Measurements from ENCODE around the gene ZNF608. TPM values are rescaled to one million over a fixed set of nuclear protein-coding genes. Genes with fewer than 3 reads are reported as not detected.
A peak's percentile ranks its signal among the peaks of the same experiment; 100 is the strongest.

The ZNF608 gene
- total RNA-seq, 1 donor from 2014 or later: 20.6 TPM

- H3K4me1 ChIP-seq: peaks cover 41% of the 10 kb centered on the region
- H3K4me3 ChIP-seq: no peak overlapping the region
- intact Hi-C loops (cut with DNase I): no loop called here
- no peak for DNase-seq (ENCODE audit: extremely low spot score in 2 of 2)
- H3K36me3 ChIP-seq: no peaks in the 10 kb centered on the region
- no peaks in the 10 kb centered on the region for H3K9me3 ChIP-seq
- TF ChIP-seq POLR2A (IDR thresholded peaks at IDR 0.05): no peak
- TF ChIP-seq CTCF (IDR thresholded peaks at IDR 0.05): no peak
- no peak for TF ChIP-seq POLR2AphosphoS5 (IDR thresholded peaks at IDR 0.05; ENCODE audit: insufficient read depth in 1 of 2, low read depth in 1 of 2)
- peak overlapping the region; percentile 63 for H3K27ac ChIP-seq
- H3K27me3 ChIP-seq: no peaks in the 10 kb centered on the region
Measured at GRCh38 chr5:124697933-124698591, 48.4 kb downstream of the ZNF608 start.

GRCh38 chr5:124697501-124697900 is 48.9 kb downstream of the ZNF608 start:
- no peaks in the 10 kb centered on the region for H3K27me3 ChIP-seq
- no peaks in the 10 kb centered on the region for H3K9me3 ChIP-seq
- H3K36me3 ChIP-seq: no peaks in the 10 kb centered on the region
- H3K4me1 ChIP-seq: peaks cover 36% of the 10 kb centered on the region
- H3K4me3 ChIP-seq: no peak overlapping the region
- peak overlapping the region; percentile 63 for H3K27ac ChIP-seq
- TF ChIP-seq CTCF (IDR thresholded peaks at IDR 0.05): no peak
- intact Hi-C loops (cut with DNase I): no loop called here
- DNase-seq (ENCODE audit: extremely low spot score in 2 of 2): no peak

GRCh38 chr5:124696898-124697297 is 49.5 kb downstream of the ZNF608 start:
- DNase-seq (ENCODE audit: extremely low spot score in 2 of 2): no peak
- no peaks in the 10 kb centered on the region for H3K27me3 ChIP-seq
- H3K4me3 ChIP-seq: no peak overlapping the region
- no peaks in the 10 kb centered on the region for H3K36me3 ChIP-seq
- no peak overlapping the region for H3K27ac ChIP-seq
- H3K4me1 ChIP-seq: peaks cover 31% of the 10 kb centered on the region
- no peaks in the 10 kb centered on the region for H3K9me3 ChIP-seq
- no peak for TF ChIP-seq POLR2A (IDR thresholded peaks at IDR 0.05)
- TF ChIP-seq POLR2AphosphoS5 (IDR thresholded peaks at IDR 0.05; ENCODE audit: insufficient read depth in 1 of 2, low read depth in 1 of 2): no peak
- no peak for TF ChIP-seq CTCF (IDR thresholded peaks at IDR 0.05)
- intact Hi-C loops (cut with DNase I): no loop called here
